Measurements from ENCODE around the gene OR12D1.

DNA sequence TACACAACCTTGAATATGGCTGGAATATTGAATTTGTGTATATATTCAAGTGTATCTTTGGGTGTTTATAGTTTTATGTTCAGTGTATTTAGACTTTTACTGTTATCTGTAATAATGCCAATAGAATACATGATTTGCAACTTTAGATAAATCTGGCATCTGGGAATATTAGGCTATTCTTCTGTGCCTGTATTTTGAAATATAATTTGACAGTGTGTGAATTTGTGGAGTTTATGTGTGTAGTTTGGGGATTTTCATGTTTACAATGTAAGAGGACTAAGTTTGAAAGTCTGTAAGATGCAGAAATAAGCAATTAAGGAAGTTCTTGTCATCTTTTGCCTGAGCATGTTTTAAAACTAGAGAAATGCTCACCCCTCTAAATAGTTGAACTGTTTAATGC lies 24.3 kb downstream of the OR12D1 start, which contains the start of gene OR10C1:
- TF ChIP-seq, protein P1, sequence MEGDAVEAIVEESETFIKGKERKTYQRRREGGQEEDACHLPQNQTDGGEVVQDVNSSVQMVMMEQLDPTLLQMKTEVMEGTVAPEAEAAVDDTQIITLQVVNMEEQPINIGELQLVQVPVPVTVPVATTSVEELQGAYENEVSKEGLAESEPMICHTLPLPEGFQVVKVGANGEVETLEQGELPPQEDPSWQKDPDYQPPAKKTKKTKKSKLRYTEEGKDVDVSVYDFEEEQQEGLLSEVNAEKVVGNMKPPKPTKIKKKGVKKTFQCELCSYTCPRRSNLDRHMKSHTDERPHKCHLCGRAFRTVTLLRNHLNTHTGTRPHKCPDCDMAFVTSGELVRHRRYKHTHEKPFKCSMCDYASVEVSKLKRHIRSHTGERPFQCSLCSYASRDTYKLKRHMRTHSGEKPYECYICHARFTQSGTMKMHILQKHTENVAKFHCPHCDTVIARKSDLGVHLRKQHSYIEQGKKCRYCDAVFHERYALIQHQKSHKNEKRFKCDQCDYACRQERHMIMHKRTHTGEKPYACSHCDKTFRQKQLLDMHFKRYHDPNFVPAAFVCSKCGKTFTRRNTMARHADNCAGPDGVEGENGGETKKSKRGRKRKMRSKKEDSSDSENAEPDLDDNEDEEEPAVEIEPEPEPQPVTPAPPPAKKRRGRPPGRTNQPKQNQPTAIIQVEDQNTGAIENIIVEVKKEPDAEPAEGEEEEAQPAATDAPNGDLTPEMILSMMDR (IDR thresholded peaks at IDR 0.05), result no peak
- TF ChIP-seq POLR2A (IDR thresholded peaks at IDR 0.05), result no peak
- TF ChIP-seq EP300 (IDR thresholded peaks at IDR 0.05), result no peak
